HepG2 (cell line): ENCODE results near the gene TKTL2. TPM values are rescaled to one million over a fixed set of nuclear protein-coding genes. Genes with fewer than 3 reads are reported as not detected.

Experiments
- ATAC-seq: fragments of 200-7000 bp; cut with Tn5 transposase; 3 replicates; pipeline ENCODE4 v1.9.1; 2020; ENCODE audit warnings: mild to moderate bottlenecking, moderate library complexity
- BruUV-seq: library from RNA; stranded (reverse); fragments of 400-500 nt; replicated peaks from 2 replicates; lab custom pipeline; 2021; lab: Mats Ljungman, UMichigan
- CTCF ChIA-PET: fragments of 300-600 bp; formaldehyde crosslinking; extraction: SDS; loops from one replicate; lab custom pipeline; 2021; ENCODE audit warnings: low total read pairs, inconsistent platforms, low intra/inter-chr PET ratio; lab: Yijun Ruan, JAX
- POLR2A ChIA-PET: fragments of 350-600 bp; sonication (Branson Sonifier 250); formaldehyde crosslinking; loops from one replicate; lab custom pipeline; 2020; ENCODE audit warnings: antibody characterized with exemption, inconsistent platforms; lab: Yijun Ruan, JAX
- DNase-seq: peaks from one replicate; pipeline ENCODE4 v3.0.0-alpha.2; 2015; ENCODE audit warnings: low spot score
- FAIRE-seq: peaks from 3 replicates; lab custom pipeline; 2011; peaks lifted over from hg19 to GRCh38; lab: Jason Lieb, UNC
- H2AFZ ChIP-seq: one replicate; pipeline ENCODE4 v1.6.1; 2011; ENCODE audit warnings: low read length, inconsistent platforms
- H3K27ac ChIP-seq: fragments of 300-600 bp; 3 replicates; pipeline ENCODE4 v1.8.0; 2011; ENCODE audit warnings: mixed run types, mild to moderate bottlenecking, mixed read lengths, low read length, inconsistent platforms; ENCODE audit not compliant: insufficient read depth; ENCODE audit errors: extremely low read length
- H3K27me3 ChIP-seq, 2 experiments: fragments of 200-600 bp in 1 of 2; 2 replicates in 1 of 2; 3 replicates in 1 of 2; pipeline versions ENCODE4 v1.6.0 to v1.8.0; 2011; ENCODE audit warnings: low read length in 2 of 2, mild to moderate bottlenecking in 2 of 2, moderate library complexity in 2 of 2, inconsistent platforms in 1 of 2; ENCODE audit not compliant: insufficient read depth in 2 of 2, control insufficient read depth in 1 of 2
- H3K36me3 ChIP-seq, 2 experiments: fragments of 200-600 bp in 1 of 2; replicated peaks in 1 of 2; 2 replicates in 1 of 2; 3 replicates in 1 of 2; pipeline versions ENCODE4 v1.5.1 to v1.8.0; 2011; ENCODE audit warnings: low read length in 2 of 2, inconsistent platforms in 1 of 2; ENCODE audit not compliant: insufficient read depth in 2 of 2, control insufficient read depth in 1 of 2
- H3K4me1 ChIP-seq: 2 replicates; pipeline ENCODE4 v1.5.1; 2012; ENCODE audit warnings: low read length, inconsistent platforms; ENCODE audit not compliant: insufficient read depth
- H3K4me2 ChIP-seq: 2 replicates; pipeline ENCODE4 v1.6.0; 2011; ENCODE audit warnings: low read depth, low read length, inconsistent platforms
- H3K4me3 ChIP-seq, 3 experiments: fragments of 200-600 bp in 1 of 3; sonication (generic), shearing (Covaris generic) in 1 of 3; replicated peaks in 1 of 3; 2 replicates each; pipeline ENCODE4 v1.5.1; 2011 to 2016; ENCODE audit warnings: low read length in 3 of 3, inconsistent platforms in 2 of 3, low read depth in 2 of 3, mild to moderate bottlenecking in 2 of 3, control low read depth in 1 of 3, mixed read lengths in 1 of 3; ENCODE audit not compliant: insufficient read depth in 1 of 3
- H3K79me2 ChIP-seq: one replicate; pipeline ENCODE4 v1.6.1; 2011; ENCODE audit warnings: low read length, inconsistent platforms; ENCODE audit not compliant: insufficient read depth
- H3K9ac ChIP-seq: 2 replicates; pipeline ENCODE4 v1.6.0; 2011; ENCODE audit warnings: mild to moderate bottlenecking, low read depth, low read length, inconsistent platforms; ENCODE audit not compliant: insufficient read depth
- H3K9me3 ChIP-seq: 2 replicates; pipeline ENCODE4 v1.5.1; 2012; ENCODE audit warnings: mild to moderate bottlenecking, low read length
- H4K20me1 ChIP-seq: 2 replicates; pipeline ENCODE4 v1.6.0; 2011; ENCODE audit warnings: inconsistent platforms, mild to moderate bottlenecking, low read length, moderate library complexity; ENCODE audit not compliant: insufficient read depth
- DNMT3B ChIP-seq: conservative IDR thresholded peaks from 2 replicates; pipeline ENCODE4 v1.6.1; 2016; ENCODE audit warnings: missing biosample characterization, control low read depth
- KDM1A ChIP-seq: IDR thresholded peaks from 2 replicates; pipeline ENCODE4 v1.6.1; 2016; ENCODE audit warnings: missing compliant biosample characterization
- PAF1 ChIP-seq: IDR thresholded peaks from 2 replicates; pipeline ENCODE4 v1.6.1; 2016; ENCODE audit warnings: missing genetic modification reagents, missing compliant biosample characterization
- RBM22 ChIP-seq: fragments of 200-400 bp; formaldehyde crosslinking; optimal IDR thresholded peaks from 2 replicates; pipeline ENCODE3; 2017; ENCODE audit warnings: mild to moderate bottlenecking, low read length, moderate library complexity
- ZFP36 ChIP-seq: fragments of 150-350 bp; IDR thresholded peaks from 2 replicates; pipeline ENCODE4 v1.6.1; 2018; ENCODE audit warnings: borderline replicate concordance, low read length, low read depth; ENCODE audit not compliant: partially characterized antibody
- ZFP41 ChIP-seq: sonication (generic); formaldehyde crosslinking; IDR thresholded peaks from 2 replicates; pipeline ENCODE4 v1.4.0; 2020; ENCODE audit warnings: mild to moderate bottlenecking, missing genetic modification reagents, borderline replicate concordance
- ZNF383 ChIP-seq: sonication (generic); formaldehyde crosslinking; IDR thresholded peaks from 2 replicates; pipeline ENCODE4 v1.4.0; 2020; ENCODE audit warnings: missing genetic modification reagents, mild to moderate bottlenecking, borderline replicate concordance
- ZNF567 ChIP-seq: sonication (generic); formaldehyde crosslinking; IDR thresholded peaks from 2 replicates; pipeline ENCODE4 v1.8.1; 2023; ENCODE audit warnings: mild to moderate bottlenecking, missing genetic modification reagents, borderline replicate concordance
- ZNF788 ChIP-seq: sonication (generic); formaldehyde crosslinking; IDR thresholded peaks from 2 replicates; pipeline ENCODE4 v1.5.0; 2020; ENCODE audit warnings: mild to moderate bottlenecking, missing genetic modification reagents, borderline replicate concordance
- whole genome bisulfite sequencing: methylation state at CpG from one replicate; pipeline ENCODE4 v1.1.6; 2017; ENCODE audit warnings: low lambda C conversion rate; 5-methylcytosine and 5-hydroxymethylcytosine counted together
- in situ Hi-C: cut with HindIII; loops from 2 replicates; pipeline ENCODE4 v1.10.0; 2017; ENCODE audit warnings: low pct_unique_long_range_greater_than_20kb; ENCODE audit not compliant: extremely low pct_ligation_motif_present
- intact Hi-C: fragments of 100-400 bp; cut with micrococcal nuclease; formaldehyde crosslinking; loops from one replicate; pipeline ENCODE4 v1.10.0; 2022; ENCODE audit not compliant: unreplicated experiment
- polyA plus RNA-seq, 8 experiments: library from polyadenylated mRNA; depleted of rRNA in 3 of 8; stranded (reverse) in 7 of 8; unstranded in 1 of 8; fragments of >200 nt; fragmentation: Illumina TruSeq in 4 of 8; extraction: Trizol in 4 of 8; gene quantifications; 2 replicates each; pipeline versions ENCODE4 v1.2.1 to v1.2.3, GENCODE V29; 2011 to 2016; ENCODE audit warnings: low read depth in 4 of 8, missing spikeins in 1 of 8, mixed read lengths in 1 of 8; ENCODE audit not compliant: insufficient read depth in 1 of 8
- total RNA-seq, 5 experiments: library from RNA; depleted of rRNA; stranded (reverse); fragments of >200 nt; fragmentation: Illumina TruSeq; extraction: Trizol; gene quantifications; 2 replicates each; pipeline ENCODE4 v1.2.3, GENCODE V29; 2016; ENCODE audit warnings: low read depth in 1 of 5
- TF ChIP-seq, protein P1 (sequence below): sonication (generic); formaldehyde crosslinking; IDR thresholded peaks from 2 replicates; pipeline ENCODE4 v1.4.0; 2020; ENCODE audit warnings: low read depth, mild to moderate bottlenecking, missing genetic modification reagents
- TF ChIP-seq, protein P2 (sequence below): IDR thresholded peaks from 2 replicates; pipeline ENCODE4 v1.6.1; 2016; ENCODE audit warnings: low read depth

TKTL2 gene
- total and polyA plus RNA-seq, 2 of the 13 experiments (the other 11 are each of a cell fraction or from before 2014, with no cell fraction given): not detected

DNA sequence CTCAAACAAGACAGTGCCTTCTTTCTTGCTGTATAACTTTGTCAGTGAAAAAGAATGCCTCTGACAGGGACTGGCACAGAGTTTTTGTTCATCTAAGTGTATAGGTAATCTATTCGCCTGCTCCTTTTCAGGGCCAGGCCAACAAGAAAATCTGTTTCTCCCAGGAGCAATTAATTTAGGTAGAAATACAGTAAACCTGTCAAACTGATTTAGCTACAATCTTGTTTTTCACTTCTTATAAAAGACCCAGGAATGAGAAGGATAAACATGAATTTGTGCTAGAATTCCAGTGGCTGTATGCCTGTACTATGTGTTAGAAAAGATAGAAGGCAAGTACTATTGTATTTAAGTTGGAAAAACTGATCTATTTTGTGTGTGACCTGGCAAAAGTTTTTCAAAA, 27.0 kb upstream of the TKTL2 start (continued):
- no peak for TF ChIP-seq ZNF383
- no peak for TF ChIP-seq PAF1 (CRISPR knock-in tag)
- TF ChIP-seq ZNF567 (CRISPR knock-in tag): no peak
- TF ChIP-seq RBM22: no peak
- no peak for TF ChIP-seq ZNF788 (CRISPR knock-in tag)
- no peak for TF ChIP-seq ZFP36
- TF ChIP-seq DNMT3B: no peak
- TF ChIP-seq, protein P1, sequence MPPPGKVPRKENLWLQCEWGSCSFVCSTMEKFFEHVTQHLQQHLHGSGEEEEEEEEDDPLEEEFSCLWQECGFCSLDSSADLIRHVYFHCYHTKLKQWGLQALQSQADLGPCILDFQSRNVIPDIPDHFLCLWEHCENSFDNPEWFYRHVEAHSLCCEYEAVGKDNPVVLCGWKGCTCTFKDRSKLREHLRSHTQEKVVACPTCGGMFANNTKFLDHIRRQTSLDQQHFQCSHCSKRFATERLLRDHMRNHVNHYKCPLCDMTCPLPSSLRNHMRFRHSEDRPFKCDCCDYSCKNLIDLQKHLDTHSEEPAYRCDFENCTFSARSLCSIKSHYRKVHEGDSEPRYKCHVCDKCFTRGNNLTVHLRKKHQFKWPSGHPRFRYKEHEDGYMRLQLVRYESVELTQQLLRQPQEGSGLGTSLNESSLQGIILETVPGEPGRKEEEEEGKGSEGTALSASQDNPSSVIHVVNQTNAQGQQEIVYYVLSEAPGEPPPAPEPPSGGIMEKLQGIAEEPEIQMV (CRISPR knock-in tag): no peak
- TF ChIP-seq, protein P2, sequence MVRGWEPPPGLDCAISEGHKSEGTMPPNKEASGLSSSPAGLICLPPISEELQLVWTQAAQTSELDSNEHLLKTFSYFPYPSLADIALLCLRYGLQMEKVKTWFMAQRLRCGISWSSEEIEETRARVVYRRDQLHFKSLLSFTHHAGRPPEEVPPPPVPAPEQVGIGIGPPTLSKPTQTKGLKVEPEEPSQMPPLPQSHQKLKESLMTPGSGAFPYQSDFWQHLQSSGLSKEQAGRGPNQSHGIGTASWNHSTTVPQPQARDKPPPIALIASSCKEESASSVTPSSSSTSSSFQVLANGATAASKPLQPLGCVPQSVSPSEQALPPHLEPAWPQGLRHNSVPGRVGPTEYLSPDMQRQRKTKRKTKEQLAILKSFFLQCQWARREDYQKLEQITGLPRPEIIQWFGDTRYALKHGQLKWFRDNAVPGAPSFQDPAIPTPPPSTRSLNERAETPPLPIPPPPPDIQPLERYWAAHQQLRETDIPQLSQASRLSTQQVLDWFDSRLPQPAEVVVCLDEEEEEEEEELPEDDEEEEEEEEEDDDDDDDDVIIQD (CRISPR knock-in tag): no peak
- TF ChIP-seq KDM1A (CRISPR knock-in tag): no peak

DNA sequence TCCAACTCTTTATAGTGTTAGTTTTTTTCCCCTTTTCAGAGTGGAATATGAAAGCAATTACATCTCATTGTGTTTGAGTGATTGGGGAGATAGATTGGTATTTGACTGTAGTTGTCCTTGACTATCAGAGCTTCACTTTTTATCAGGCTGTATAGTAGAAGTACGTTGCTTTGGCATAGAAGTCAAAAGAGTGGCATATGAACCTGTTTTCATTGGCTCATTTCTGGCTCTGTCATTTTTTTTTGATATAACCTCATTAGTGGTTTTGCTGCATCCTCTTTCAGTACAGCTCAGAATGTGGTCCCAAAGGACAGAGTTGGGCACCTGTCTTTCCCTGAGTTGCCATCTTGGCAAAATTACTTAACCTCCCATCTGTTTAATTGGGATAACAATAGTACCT, 22.3 kb upstream of the TKTL2 start:
- no TSS peak for BruUV-seq
- intact Hi-C loops (loop anchor here (2.0 kb wide), 1 partner anchor 49 kb away; no protein-coding TSS in a partner anchor), in situ Hi-C loops (no loop called here)
- Histone ChIP-seq H3K27me3 (peaks cover 0 to 4% of the 10 kb centered on the region in 2 experiments; a peak in 1 of 5 replicates), H3K27ac (peak overlapping the region; percentile 99), H3K4me3 (peak overlapping the region; percentile 63 to 98 (median 94); a peak in 5 of 6 replicates), H3K9me3 (no peaks in the 10 kb centered on the region), H3K4me1 (peaks cover 22% of the 10 kb centered on the region), H3K4me2 (peak overlapping the region; percentile 67), H3K36me3 (peaks cover 0 to 6% of the 10 kb centered on the region in 2 experiments; a peak in 1 of 5 replicates), H3K79me2 (peaks cover 57% of the 10 kb centered on the region), H2AFZ (no peak overlapping the region), H4K20me1 (peaks cover 8% of the 10 kb centered on the region; the same call in 1 of the 2 replicates), H3K9ac (peak overlapping the region; percentile 98)
- FAIRE-seq (no peak), ATAC-seq (no peak), DNase-seq (no peak)
- no peak for TF ChIP-seq ZFP41 (CRISPR knock-in tag)
- 0% methylated on average over 1 of the region's 1 CpG for WGBS
- CTCF ChIA-PET: no interaction called here
- POLR2A ChIA-PET: no interaction called here
